ENCODE data around the gene EEF2K. TPM values are rescaled to one million over a fixed set of nuclear protein-coding genes. Genes with fewer than 3 reads are reported as not detected.

Gene EEF2K
- polyA plus RNA-seq, 3 donors, result 0.85 to 6.5 (median 1.7) TPM

DNA sequence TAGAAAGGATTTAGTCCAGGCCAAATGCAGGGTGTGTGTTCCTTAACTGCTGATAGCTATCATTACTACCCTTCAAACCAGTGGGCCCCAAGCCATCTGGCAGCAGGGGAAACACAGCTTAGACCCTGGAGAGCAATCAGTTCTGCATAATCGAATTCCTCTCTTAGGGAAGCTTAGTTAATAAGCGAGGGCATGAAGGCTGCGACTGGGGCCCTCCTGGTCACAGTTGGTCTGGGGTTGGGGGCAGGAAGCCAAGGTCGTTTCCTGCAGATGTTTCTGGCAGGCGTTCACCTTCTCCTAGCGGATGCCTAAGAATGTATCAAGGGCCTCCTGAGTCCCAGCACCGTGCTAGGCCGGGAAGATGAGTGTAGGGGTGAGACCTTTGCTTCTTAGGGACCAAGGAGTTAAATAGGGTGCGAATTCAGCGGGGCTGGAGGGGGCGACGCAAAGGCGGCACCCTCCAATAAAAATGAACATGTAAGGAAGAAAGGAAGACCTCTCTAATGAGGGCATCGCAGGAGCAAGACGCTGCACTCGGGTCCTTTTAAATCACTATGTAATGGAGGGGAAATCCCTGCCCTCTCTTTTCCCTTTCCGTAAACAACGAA is 16.5 kb upstream of the EEF2K start:
- H3K4me3 Mint-ChIP-seq, result peak overlapping the region; percentile 88 to 91

DNA sequence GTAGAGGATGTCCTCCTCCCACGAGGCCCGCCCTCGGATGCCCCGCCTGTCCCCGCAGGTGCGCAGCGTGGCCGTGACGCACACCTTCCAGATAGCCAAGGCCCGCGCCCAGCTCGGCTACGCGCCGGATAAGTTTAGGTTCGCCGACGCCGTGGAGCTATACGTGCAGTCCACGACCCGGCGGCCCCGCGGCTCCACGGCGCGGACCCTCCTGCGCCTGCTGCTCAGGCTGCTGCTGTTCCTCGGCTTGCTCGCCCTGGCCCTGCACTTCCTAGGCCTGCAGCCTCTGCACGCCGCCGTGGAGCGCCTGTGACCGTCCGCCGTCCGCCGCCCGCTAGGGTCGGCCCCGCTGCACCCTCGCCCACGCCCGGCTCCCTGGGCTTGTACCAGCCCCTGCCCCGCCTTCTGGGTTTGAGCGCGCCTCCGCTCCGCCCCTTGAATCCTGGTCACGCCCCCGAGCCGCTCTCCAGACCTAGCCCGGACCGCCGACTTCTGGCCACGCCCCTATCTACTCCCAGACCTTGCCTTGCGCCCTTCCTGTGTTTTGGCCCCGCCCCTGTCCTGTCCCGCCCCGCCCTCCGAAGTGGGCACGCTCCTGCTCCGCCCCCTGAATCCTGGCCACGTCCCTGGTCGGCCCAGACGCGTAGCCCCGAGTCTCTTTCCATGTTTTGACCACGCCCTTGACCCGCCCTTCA is 15.8 kb upstream of the EEF2K start:
- Mint-ChIP-seq H3K27me3 (ENCODE audit: low read depth in 3 of 3) (peaks cover 6 to 10% (median 9%) of the 10 kb centered on the region in 3 donors), H3K27ac (peak overlapping the region; percentile 98 to 100 (median 100)), H3K4me1 (peaks cover 36% of the 10 kb centered on the region), H3K9me3 (no peaks in the 10 kb centered on the region), H3K4me3 (peak overlapping the region; percentile 88 to 91), H3K36me3 (no peaks in the 10 kb centered on the region)
- H3K27ac ChIP-seq (ENCODE audit: low read depth in 1 of 2, low read length in 2 of 2), result peak overlapping the region; percentile 91 to 94
- WGBS (ENCODE audit: insufficient coverage), result under 1% methylated on average over 71 of the region's 72 CpGs
- TF ChIP-seq, protein P1, sequence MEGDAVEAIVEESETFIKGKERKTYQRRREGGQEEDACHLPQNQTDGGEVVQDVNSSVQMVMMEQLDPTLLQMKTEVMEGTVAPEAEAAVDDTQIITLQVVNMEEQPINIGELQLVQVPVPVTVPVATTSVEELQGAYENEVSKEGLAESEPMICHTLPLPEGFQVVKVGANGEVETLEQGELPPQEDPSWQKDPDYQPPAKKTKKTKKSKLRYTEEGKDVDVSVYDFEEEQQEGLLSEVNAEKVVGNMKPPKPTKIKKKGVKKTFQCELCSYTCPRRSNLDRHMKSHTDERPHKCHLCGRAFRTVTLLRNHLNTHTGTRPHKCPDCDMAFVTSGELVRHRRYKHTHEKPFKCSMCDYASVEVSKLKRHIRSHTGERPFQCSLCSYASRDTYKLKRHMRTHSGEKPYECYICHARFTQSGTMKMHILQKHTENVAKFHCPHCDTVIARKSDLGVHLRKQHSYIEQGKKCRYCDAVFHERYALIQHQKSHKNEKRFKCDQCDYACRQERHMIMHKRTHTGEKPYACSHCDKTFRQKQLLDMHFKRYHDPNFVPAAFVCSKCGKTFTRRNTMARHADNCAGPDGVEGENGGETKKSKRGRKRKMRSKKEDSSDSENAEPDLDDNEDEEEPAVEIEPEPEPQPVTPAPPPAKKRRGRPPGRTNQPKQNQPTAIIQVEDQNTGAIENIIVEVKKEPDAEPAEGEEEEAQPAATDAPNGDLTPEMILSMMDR (IDR thresholded peaks at IDR 0.05), result no peak
- H2AFZ ChIP-seq (ENCODE audit: insufficient read depth, low read depth, low read length, poor library complexity, severe bottlenecking), result peak overlapping the region; percentile 84
- DNase-seq, result peak in 2 of 3 donors; percentile 58 to 97
- H3K4me2 ChIP-seq (replicated peaks; ENCODE audit: extremely low read depth, low read length, poor library complexity, severe bottlenecking), result peak overlapping the region; percentile 78
- H3K9ac ChIP-seq (ENCODE audit: insufficient read depth, low read length, poor library complexity, severe bottlenecking), result peak overlapping the region; percentile 63
- peak overlapping the region; percentile 59 to 82 (median 65) for H3K4me3 ChIP-seq (replicated peaks in 1 of 3; ENCODE audit: low read depth in 2 of 3, low read length in 3 of 3)
- H4K20me1 ChIP-seq (ENCODE audit: insufficient read depth, low read length), result no peaks in the 10 kb centered on the region
- no peaks in the 10 kb centered on the region for H3K36me3 ChIP-seq (replicated peaks in 1 of 2; ENCODE audit: control insufficient read depth in 1 of 2, insufficient read depth in 2 of 2, low read length in 2 of 2)
- no peaks in the 10 kb centered on the region for H3K79me2 ChIP-seq (ENCODE audit: insufficient read depth, low read length)
- intact Hi-C loops (cut with micrococcal nuclease), result loop anchor here (2.0 to 10.0 kb wide), 5 partner anchors 17 to 668 kb away; partner anchors contain the start of genes CDR2 (in 2 of the 2), EEF2K (in 1 of the 2), METTL9 (in 1 of the 2) and POLR3E (in 1 of the 2)
- H3K27me3 ChIP-seq (ENCODE audit: control insufficient read depth in 2 of 2, insufficient read depth in 2 of 2, low read length in 2 of 2), result no peaks in the 10 kb centered on the region
- peaks cover 39 to 41% of the 10 kb centered on the region in 2 donors for H3K4me1 ChIP-seq (ENCODE audit: control insufficient read depth in 1 of 2, insufficient read depth in 2 of 2, low read length in 2 of 2)
- H3K9me3 ChIP-seq (replicated peaks in 1 of 2; ENCODE audit: control insufficient read depth in 1 of 2, insufficient read depth in 1 of 2, low read length in 2 of 2), result no peaks in the 10 kb centered on the region

More for the DNA sequence above, 16.5 kb upstream of the EEF2K start:
- TF ChIP-seq, protein P1 (IDR thresholded peaks at IDR 0.05), result no peak
- H3K4me1 Mint-ChIP-seq, result peaks cover 30% of the 10 kb centered on the region
- H3K27me3 ChIP-seq (ENCODE audit: control insufficient read depth in 2 of 2, insufficient read depth in 2 of 2, low read length in 2 of 2), result no peaks in the 10 kb centered on the region
- peaks cover 33 to 34% of the 10 kb centered on the region in 2 donors for H3K4me1 ChIP-seq (ENCODE audit: control insufficient read depth in 1 of 2, insufficient read depth in 2 of 2, low read length in 2 of 2)
- 0% methylated on average over 14 of the region's 18 CpGs for WGBS (ENCODE audit: insufficient coverage)
- peak overlapping the region; percentile 78 for H3K4me2 ChIP-seq (replicated peaks; ENCODE audit: extremely low read depth, low read length, poor library complexity, severe bottlenecking)
- DNase-seq, result no peak
- no peaks in the 10 kb centered on the region for H3K79me2 ChIP-seq (ENCODE audit: insufficient read depth, low read length)
- H4K20me1 ChIP-seq (ENCODE audit: insufficient read depth, low read length), result no peaks in the 10 kb centered on the region
- peak overlapping the region; percentile 63 for H3K9ac ChIP-seq (ENCODE audit: insufficient read depth, low read length, poor library complexity, severe bottlenecking)
- peak overlapping the region; percentile 84 for H2AFZ ChIP-seq (ENCODE audit: insufficient read depth, low read depth, low read length, poor library complexity, severe bottlenecking)
- H3K27ac Mint-ChIP-seq, result peak overlapping the region; percentile 46 to 100 (median 86)
- peak overlapping the region; percentile 59 to 82 (median 65) for H3K4me3 ChIP-seq (replicated peaks in 1 of 3; ENCODE audit: low read depth in 2 of 3, low read length in 3 of 3)
- intact Hi-C loops (cut with micrococcal nuclease), result loop anchor here (2.0 to 10.0 kb wide), 6 partner anchors 17 to 667 kb away; partner anchors contain the start of genes CDR2 (in 2 of the 2), PDZD9 (in 2 of the 2), EEF2K (in 1 of the 2) and METTL9 (in 1 of the 2)
- H3K36me3 Mint-ChIP-seq, result no peaks in the 10 kb centered on the region
- H3K27ac ChIP-seq (ENCODE audit: low read depth in 1 of 2, low read length in 2 of 2), result peak overlapping the region; percentile 19 to 94
- H3K36me3 ChIP-seq (replicated peaks in 1 of 2; ENCODE audit: control insufficient read depth in 1 of 2, insufficient read depth in 2 of 2, low read length in 2 of 2), result no peaks in the 10 kb centered on the region
- H3K9me3 Mint-ChIP-seq, result no peaks in the 10 kb centered on the region
- H3K27me3 Mint-ChIP-seq (ENCODE audit: low read depth in 3 of 3), result peaks cover 4 to 9% (median 8%) of the 10 kb centered on the region in 3 donors
- no peaks in the 10 kb centered on the region for H3K9me3 ChIP-seq (replicated peaks in 1 of 2; ENCODE audit: control insufficient read depth in 1 of 2, insufficient read depth in 1 of 2, low read length in 2 of 2)

All from CD14-positive monocyte (primary cell).